GM20000 (cell line): ENCODE data around the gene ELMO1.

ENCODE experiments used
- DNase-seq: peaks from one replicate; pipeline ENCODE4 v3.0.0; 2012; ENCODE audit warnings: low spot score
- CTCF ChIP-seq: IDR thresholded peaks from 2 replicates; pipeline ENCODE4 v1.5.1; 2012; ENCODE audit warnings: mild to moderate bottlenecking, control low read depth; ENCODE audit errors: extremely low read depth, missing control alignments

Gene ELMO1

GRCh38 chr7:37424995-37425394, 23.7 kb downstream of the ELMO1 start:
- no peak for DNase-seq
- TF ChIP-seq CTCF = no peak

GRCh38 chr7:37424521-37424920, 24.1 kb downstream of the ELMO1 start:
- no peak for TF ChIP-seq CTCF
- no peak for DNase-seq

GRCh38 chr7:37421861-37422500, 26.7 kb downstream of the ELMO1 start:
- TF ChIP-seq CTCF = no peak
- DNase-seq = no peak

- no peak for TF ChIP-seq CTCF
- no peak for DNase-seq
These were observed 27.5 kb downstream of the ELMO1 start for GRCh38 chr7:37420946-37421695.

- DNase-seq = no peak
- no peak for TF ChIP-seq CTCF
These were observed 29.2 kb downstream of the ELMO1 start for GRCh38 chr7:37419496-37419895.

GRCh38 chr7:37418381-37418780, 30.3 kb downstream of the ELMO1 start:
- no peak for TF ChIP-seq CTCF
- no peak for DNase-seq

GRCh38 chr7:37417107-37417474, 31.6 kb downstream of the ELMO1 start:
- no peak for DNase-seq
- no peak for TF ChIP-seq CTCF
